Keratinocyte (primary cell): ENCODE data around the gene TCHP. TPM values are rescaled to one million over a fixed set of nuclear protein-coding genes. Genes with fewer than 3 reads are reported as not detected.

Experiments used
- DNase-seq: peaks from one replicate; pipeline ENCODE4 v3.0.0-alpha.2; 2011; ENCODE audit warnings: low read depth, missing footprints, low spot score
- FAIRE-seq: peaks from 2 replicates; lab custom pipeline; 2011; peaks lifted over from hg19 to GRCh38; lab: Jason Lieb, UNC
- H2AFZ ChIP-seq: 2 replicates; pipeline ENCODE4 v1.6.0; 2012; ENCODE audit warnings: low read length, control low read depth, inconsistent platforms; ENCODE audit not compliant: control insufficient read depth
- H3K27ac ChIP-seq: 2 replicates; pipeline ENCODE4 v1.5.1; 2011; ENCODE audit warnings: low read length; ENCODE audit not compliant: control insufficient read depth, insufficient read depth
- H3K27me3 ChIP-seq: 3 replicates; pipeline ENCODE4 v1.6.0; 2011; ENCODE audit warnings: low read length; ENCODE audit not compliant: control insufficient read depth, insufficient read depth; ENCODE audit errors: extremely low read depth
- H3K36me3 ChIP-seq, 2 experiments: 2 replicates in 1 of 2; 3 replicates in 1 of 2; pipeline ENCODE4 v1.5.1; 2011; ENCODE audit warnings: low read length in 2 of 2, mild to moderate bottlenecking in 1 of 2; ENCODE audit not compliant: control insufficient read depth in 2 of 2, insufficient read depth in 2 of 2; ENCODE audit errors: extremely low read depth in 1 of 2
- H3K4me1 ChIP-seq: 3 replicates; pipeline ENCODE4 v1.5.1; 2011; ENCODE audit warnings: low read length; ENCODE audit not compliant: control insufficient read depth, insufficient read depth; ENCODE audit errors: extremely low read depth
- H3K4me2 ChIP-seq: 3 replicates; pipeline ENCODE4 v1.6.0; 2011; ENCODE audit warnings: low read depth, low read length; ENCODE audit not compliant: control insufficient read depth, insufficient read depth; ENCODE audit errors: extremely low read depth
- H3K4me3 ChIP-seq, 3 experiments: fragments of 200-600 bp in 1 of 3; sonication (generic) in 1 of 3; 2 replicates in 2 of 3; 3 replicates in 1 of 3; pipeline ENCODE4 v1.5.1; 2011 to 2016; ENCODE audit warnings: low read length in 3 of 3, mild to moderate bottlenecking in 3 of 3, control low read depth in 2 of 3, inconsistent platforms in 1 of 3, low read depth in 1 of 3, mixed read lengths in 1 of 3, mixed run types in 1 of 3, moderate library complexity in 1 of 3; ENCODE audit not compliant: control insufficient read depth in 2 of 3, insufficient read depth in 2 of 3; ENCODE audit errors: extremely low read depth in 1 of 3
- H3K79me2 ChIP-seq: 2 replicates; pipeline ENCODE4 v1.6.0; 2012; ENCODE audit warnings: low read length; ENCODE audit not compliant: control insufficient read depth, insufficient read depth
- H3K9ac ChIP-seq: 3 replicates; pipeline ENCODE4 v1.6.0; 2011; ENCODE audit warnings: low read length; ENCODE audit not compliant: control insufficient read depth, insufficient read depth; ENCODE audit errors: extremely low read depth
- H3K9me1 ChIP-seq: 3 replicates; pipeline ENCODE4 v1.6.0; 2011; ENCODE audit warnings: low read length; ENCODE audit not compliant: control insufficient read depth, insufficient read depth; ENCODE audit errors: extremely low read depth
- H3K9me3 ChIP-seq: 2 replicates; pipeline ENCODE4 v1.5.1; 2012; ENCODE audit warnings: low read depth, low read length; ENCODE audit not compliant: control insufficient read depth
- H4K20me1 ChIP-seq: 3 replicates; pipeline ENCODE4 v1.6.0; 2011; ENCODE audit warnings: low read length; ENCODE audit not compliant: control insufficient read depth, insufficient read depth; ENCODE audit errors: extremely low read depth
- EZH2 ChIP-seq: IDR thresholded peaks from one replicate; pipeline ENCODE4 v1.6.1; 2012; ENCODE audit warnings: inconsistent platforms, mild to moderate bottlenecking, low read length, moderate library complexity
- dilution Hi-C: fragments of 300-500 bp; cut with MboI; formaldehyde crosslinking; loops from one replicate; pipeline ENCODE4 v1.7.0; 2020; ENCODE audit warnings: low sequenced_read_pairs; ENCODE audit not compliant: extremely low pct_ligation_motif_present
- polyA plus RNA-seq, 5 experiments: library from polyadenylated mRNA; depleted of rRNA in 3 of 5; stranded (reverse) in 3 of 5; stranded (forward) in 1 of 5; unstranded in 1 of 5; fragments of >200 nt; gene quantifications; 1 replicate in 1 of 5; 2 replicates in 3 of 5; 3 replicates in 1 of 5; pipeline versions ENCODE4 v1.2.1 to v1.2.3, GENCODE V29; 2011 to 2012; ENCODE audit warnings: missing spikeins in 2 of 5, low read depth in 1 of 5, low replicate concordance in 1 of 5
- TF ChIP-seq, protein P1 (sequence below), 3 experiments: IDR thresholded peaks in 1 of 3; conservative IDR thresholded peaks in 1 of 3; optimal IDR thresholded peaks in 1 of 3; 2 replicates in 2 of 3; 3 replicates in 1 of 3; pipeline versions ENCODE3 to v1.5.1; 2011; ENCODE audit warnings: low read length in 3 of 3, mild to moderate bottlenecking in 3 of 3, moderate library complexity in 2 of 3, control low read depth in 1 of 3, inconsistent platforms in 1 of 3; ENCODE audit not compliant: insufficient read depth in 2 of 3; ENCODE audit errors: extremely low read depth in 1 of 3

TCHP gene
- polyA plus RNA-seq, 1 donor (not counting 4 experiments of a cell fraction or from before 2014, with no cell fraction given): 9.6 TPM

DNA sequence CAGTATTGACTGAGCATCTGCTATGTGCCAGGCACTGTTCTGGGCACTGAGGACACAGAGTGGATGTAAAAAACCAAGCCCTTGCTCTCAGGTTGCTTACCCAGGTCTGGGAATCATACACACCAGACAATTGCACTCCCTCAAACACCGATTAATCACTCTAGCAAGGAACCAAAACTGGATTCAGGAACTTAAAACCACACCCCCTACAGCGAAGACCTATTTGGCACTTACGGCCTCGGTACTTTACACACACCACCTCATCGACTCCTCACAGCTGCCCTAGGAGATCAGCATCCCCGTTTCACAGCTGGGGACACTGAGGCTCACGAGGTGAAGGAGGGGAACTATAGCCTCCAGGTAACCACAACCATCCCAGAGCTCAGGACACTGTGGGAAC is 21.3 kb upstream of the TCHP start:
- FAIRE-seq (peak; percentile 39), DNase-seq (no peak)
- TF ChIP-seq, protein P1, sequence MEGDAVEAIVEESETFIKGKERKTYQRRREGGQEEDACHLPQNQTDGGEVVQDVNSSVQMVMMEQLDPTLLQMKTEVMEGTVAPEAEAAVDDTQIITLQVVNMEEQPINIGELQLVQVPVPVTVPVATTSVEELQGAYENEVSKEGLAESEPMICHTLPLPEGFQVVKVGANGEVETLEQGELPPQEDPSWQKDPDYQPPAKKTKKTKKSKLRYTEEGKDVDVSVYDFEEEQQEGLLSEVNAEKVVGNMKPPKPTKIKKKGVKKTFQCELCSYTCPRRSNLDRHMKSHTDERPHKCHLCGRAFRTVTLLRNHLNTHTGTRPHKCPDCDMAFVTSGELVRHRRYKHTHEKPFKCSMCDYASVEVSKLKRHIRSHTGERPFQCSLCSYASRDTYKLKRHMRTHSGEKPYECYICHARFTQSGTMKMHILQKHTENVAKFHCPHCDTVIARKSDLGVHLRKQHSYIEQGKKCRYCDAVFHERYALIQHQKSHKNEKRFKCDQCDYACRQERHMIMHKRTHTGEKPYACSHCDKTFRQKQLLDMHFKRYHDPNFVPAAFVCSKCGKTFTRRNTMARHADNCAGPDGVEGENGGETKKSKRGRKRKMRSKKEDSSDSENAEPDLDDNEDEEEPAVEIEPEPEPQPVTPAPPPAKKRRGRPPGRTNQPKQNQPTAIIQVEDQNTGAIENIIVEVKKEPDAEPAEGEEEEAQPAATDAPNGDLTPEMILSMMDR (optimal IDR thresholded peaks at IDR 0.05 in 1 of 3, IDR thresholded peaks at IDR 0.05 in 1 of 3, conservative IDR thresholded peaks at IDR 0.05 in 1 of 3; ENCODE audit: extremely low read depth in 1 of 3, insufficient read depth in 2 of 3, low read length in 3 of 3): no peak
- no peak for TF ChIP-seq EZH2
- peak overlapping the region; percentile 69 for H3K27ac ChIP-seq
- H3K4me1 ChIP-seq: peaks cover 48% of the 10 kb centered on the region
- H2AFZ ChIP-seq: peak overlapping the region; percentile 68
- H3K9ac ChIP-seq: peak overlapping the region; percentile 77
- H3K27me3 ChIP-seq: no peaks in the 10 kb centered on the region
- dilution Hi-C loops: no loop called here
- no peaks in the 10 kb centered on the region for H3K36me3 ChIP-seq
- H3K79me2 ChIP-seq: peaks cover 41% of the 10 kb centered on the region
- peaks cover 6% of the 10 kb centered on the region for H4K20me1 ChIP-seq
- H3K9me1 ChIP-seq: peaks cover 4% of the 10 kb centered on the region
- peak overlapping the region; percentile 79 to 95 (median 93) for H3K4me3 ChIP-seq
- H3K9me3 ChIP-seq: no peaks in the 10 kb centered on the region
- peak overlapping the region; percentile 98 for H3K4me2 ChIP-seq

GRCh38 chr12:109879351-109880042 is 20.6 kb upstream of the TCHP start:
- Histone ChIP-seq H3K9me1 (peaks cover 4% of the 10 kb centered on the region), H3K9ac (peak overlapping the region; percentile 77), H3K36me3 (no peaks in the 10 kb centered on the region), H3K4me1 (peaks cover 49% of the 10 kb centered on the region), H3K79me2 (peaks cover 35% of the 10 kb centered on the region), H3K9me3 (no peaks in the 10 kb centered on the region), H3K4me3 (peak overlapping the region; percentile 79 to 95 (median 93)), H3K4me2 (peak overlapping the region; percentile 98), H3K27me3 (no peaks in the 10 kb centered on the region), H3K27ac (peak overlapping the region; percentile 69), H2AFZ (peak overlapping the region; percentile 68), H4K20me1 (peaks cover 6% of the 10 kb centered on the region)
- TF ChIP-seq, protein P1 (optimal IDR thresholded peaks at IDR 0.05 in 1 of 3, IDR thresholded peaks at IDR 0.05 in 1 of 3, conservative IDR thresholded peaks at IDR 0.05 in 1 of 3; ENCODE audit: extremely low read depth in 1 of 3, insufficient read depth in 2 of 3, low read length in 3 of 3): no peak
- TF ChIP-seq EZH2: no peak
- FAIRE-seq: no peak
- DNase-seq: no peak
- dilution Hi-C loops: no loop called here
